HepG2 (cell line): ENCODE results near the gene EHD1. TPM values are rescaled to one million over a fixed set of nuclear protein-coding genes. Genes with fewer than 3 reads are reported as not detected.

Experiments used
- ETV6 ChIP-seq: sonication (generic); formaldehyde crosslinking; conservative IDR thresholded peaks from 2 replicates; pipeline ENCODE4 v1.4.0; 2020; ENCODE audit warnings: missing genetic modification reagents
- MYNN ChIP-seq: sonication (generic); formaldehyde crosslinking; IDR thresholded peaks from 2 replicates; pipeline ENCODE4 v1.4.0; 2020; ENCODE audit warnings: mild to moderate bottlenecking, low read depth, missing genetic modification reagents
- NR3C1 ChIP-seq: sonication (generic); formaldehyde crosslinking; IDR thresholded peaks from 2 replicates; pipeline ENCODE4 v1.4.0; 2020; ENCODE audit warnings: missing genetic modification reagents
- SALL1 ChIP-seq: sonication (generic); formaldehyde crosslinking; IDR thresholded peaks from 2 replicates; pipeline ENCODE4 v1.8.0; 2022; ENCODE audit warnings: mild to moderate bottlenecking, missing genetic modification reagents
- SNAI1 ChIP-seq: sonication (generic); formaldehyde crosslinking; IDR thresholded peaks from 2 replicates; pipeline ENCODE4 v1.5.0; 2020; ENCODE audit warnings: mild to moderate bottlenecking, missing genetic modification reagents, borderline replicate concordance
- TBX2 ChIP-seq: sonication (generic); formaldehyde crosslinking; IDR thresholded peaks from 2 replicates; pipeline ENCODE4 v1.5.0; 2020; ENCODE audit warnings: missing genetic modification reagents, mild to moderate bottlenecking, borderline replicate concordance
- ZFP1 ChIP-seq: IDR thresholded peaks from 2 replicates; pipeline ENCODE4 v1.6.1; 2016
- ZNF652 ChIP-seq: IDR thresholded peaks from 2 replicates; pipeline ENCODE4 v1.6.1; 2016; ENCODE audit warnings: low read depth, borderline replicate concordance
- ZNF781 ChIP-seq: sonication (generic); formaldehyde crosslinking; IDR thresholded peaks from 2 replicates; pipeline ENCODE4 v1.5.1; 2020; ENCODE audit warnings: borderline replicate concordance, mild to moderate bottlenecking, missing genetic modification reagents; ENCODE audit errors: not compliant biosample characterization
- ZZZ3 ChIP-seq: sonication (generic); formaldehyde crosslinking; IDR thresholded peaks from 2 replicates; pipeline ENCODE4 v1.4.0; 2020; ENCODE audit warnings: missing genetic modification reagents, mild to moderate bottlenecking, borderline replicate concordance
- polyA plus RNA-seq, 8 experiments: library from polyadenylated mRNA; depleted of rRNA in 3 of 8; stranded (reverse) in 7 of 8; unstranded in 1 of 8; fragments of >200 nt; fragmentation: Illumina TruSeq in 4 of 8; extraction: Trizol in 4 of 8; gene quantifications; 2 replicates each; pipeline versions ENCODE4 v1.2.1 to v1.2.3, GENCODE V29; 2011 to 2016; ENCODE audit warnings: low read depth in 4 of 8, missing spikeins in 1 of 8, mixed read lengths in 1 of 8; ENCODE audit not compliant: insufficient read depth in 1 of 8
- total RNA-seq, 5 experiments: library from RNA; depleted of rRNA; stranded (reverse); fragments of >200 nt; fragmentation: Illumina TruSeq; extraction: Trizol; gene quantifications; 2 replicates each; pipeline ENCODE4 v1.2.3, GENCODE V29; 2016; ENCODE audit warnings: low read depth in 1 of 5
- TF ChIP-seq, protein P1 (sequence below): sonication (generic); formaldehyde crosslinking; IDR thresholded peaks from 2 replicates; pipeline ENCODE4 v1.5.0; 2020; ENCODE audit warnings: missing genetic modification reagents, mild to moderate bottlenecking, borderline replicate concordance
- TF ChIP-seq, protein P2 (sequence below): sonication (generic); formaldehyde crosslinking; IDR thresholded peaks from 2 replicates; pipeline ENCODE4 v1.5.0; 2020; ENCODE audit warnings: mild to moderate bottlenecking, missing genetic modification reagents, borderline replicate concordance
- TF ChIP-seq, protein P3 (sequence below): sonication (generic); formaldehyde crosslinking; IDR thresholded peaks from 2 replicates; pipeline ENCODE4 v1.5.1; 2020; ENCODE audit warnings: missing genetic modification reagents, mild to moderate bottlenecking, borderline replicate concordance
- TF ChIP-seq, protein P4 (sequence below): sonication (generic); formaldehyde crosslinking; IDR thresholded peaks from 2 replicates; pipeline ENCODE4 v1.5.0; 2020; ENCODE audit warnings: missing genetic modification reagents
- TF ChIP-seq, protein P5 (sequence below): sonication (generic); formaldehyde crosslinking; IDR thresholded peaks from 2 replicates; pipeline ENCODE4 v1.8.0; 2022; ENCODE audit warnings: mild to moderate bottlenecking, missing genetic modification reagents, moderate library complexity

Gene EHD1
- total and polyA plus RNA-seq, 2 of the 13 experiments (the other 11 are each of a cell fraction or from before 2014, with no cell fraction given): 23.6 to 26.6 TPM

DNA sequence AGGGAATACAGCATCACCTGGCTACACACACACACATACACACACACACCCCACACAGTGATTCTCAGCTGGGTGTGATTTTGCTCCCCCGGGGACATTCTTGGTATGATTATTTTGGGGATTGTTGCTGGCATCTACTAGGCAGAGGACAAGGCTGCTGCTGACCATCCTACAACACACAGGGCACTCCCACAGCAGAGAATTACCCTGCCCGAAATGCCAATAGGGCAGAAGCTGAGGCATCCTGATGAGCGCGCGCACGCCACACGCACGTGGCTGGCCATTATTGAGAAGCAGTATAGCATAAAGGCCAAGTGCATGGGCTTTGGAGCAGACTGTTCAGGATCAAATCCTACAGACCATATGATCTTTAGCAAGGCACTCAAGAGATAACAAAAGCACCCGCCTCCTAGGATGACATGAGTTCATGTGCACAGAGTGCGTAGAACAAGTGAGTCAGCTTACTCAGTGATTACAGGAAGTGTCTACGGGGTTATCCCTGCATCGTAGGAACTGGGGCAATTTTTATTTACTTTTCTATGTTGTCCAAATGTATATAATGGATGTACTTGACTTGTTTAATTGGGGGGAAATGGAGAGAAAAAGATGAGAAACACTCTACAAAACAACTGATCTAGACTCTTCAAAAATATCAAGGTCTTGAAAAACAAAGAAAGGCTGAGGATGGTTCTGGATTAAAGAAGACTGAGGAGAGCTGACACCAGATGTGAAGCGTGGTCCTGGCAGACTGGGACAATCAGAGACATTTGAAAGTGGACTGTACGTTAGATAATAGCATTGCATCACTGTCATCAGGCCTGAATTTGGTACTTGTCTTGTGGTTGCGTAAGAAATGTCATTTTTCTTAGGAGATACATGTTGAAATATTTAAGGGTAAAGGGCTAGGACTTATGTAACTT is 7.2 kb upstream of the EHD1 start (continued):
- TF ChIP-seq, protein P1, sequence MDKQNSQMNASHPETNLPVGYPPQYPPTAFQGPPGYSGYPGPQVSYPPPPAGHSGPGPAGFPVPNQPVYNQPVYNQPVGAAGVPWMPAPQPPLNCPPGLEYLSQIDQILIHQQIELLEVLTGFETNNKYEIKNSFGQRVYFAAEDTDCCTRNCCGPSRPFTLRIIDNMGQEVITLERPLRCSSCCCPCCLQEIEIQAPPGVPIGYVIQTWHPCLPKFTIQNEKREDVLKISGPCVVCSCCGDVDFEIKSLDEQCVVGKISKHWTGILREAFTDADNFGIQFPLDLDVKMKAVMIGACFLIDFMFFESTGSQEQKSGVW (CRISPR knock-in tag): no peak
- TF ChIP-seq TBX2: peak; percentile 47; the same call in 1 of the 2 replicates
- TF ChIP-seq ZNF652: no peak
- 0 out of 2 replicates have a peak, but pooled peaks have one; percentile 45 for TF ChIP-seq ZFP1 (CRISPR knock-in tag)
- TF ChIP-seq SNAI1 (CRISPR knock-in tag): no peak
- TF ChIP-seq SALL1 (CRISPR knock-in tag): peak; percentile 49; the same call in 1 of the 2 replicates
- TF ChIP-seq NR3C1 (CRISPR knock-in tag): no peak
- TF ChIP-seq, protein P2, sequence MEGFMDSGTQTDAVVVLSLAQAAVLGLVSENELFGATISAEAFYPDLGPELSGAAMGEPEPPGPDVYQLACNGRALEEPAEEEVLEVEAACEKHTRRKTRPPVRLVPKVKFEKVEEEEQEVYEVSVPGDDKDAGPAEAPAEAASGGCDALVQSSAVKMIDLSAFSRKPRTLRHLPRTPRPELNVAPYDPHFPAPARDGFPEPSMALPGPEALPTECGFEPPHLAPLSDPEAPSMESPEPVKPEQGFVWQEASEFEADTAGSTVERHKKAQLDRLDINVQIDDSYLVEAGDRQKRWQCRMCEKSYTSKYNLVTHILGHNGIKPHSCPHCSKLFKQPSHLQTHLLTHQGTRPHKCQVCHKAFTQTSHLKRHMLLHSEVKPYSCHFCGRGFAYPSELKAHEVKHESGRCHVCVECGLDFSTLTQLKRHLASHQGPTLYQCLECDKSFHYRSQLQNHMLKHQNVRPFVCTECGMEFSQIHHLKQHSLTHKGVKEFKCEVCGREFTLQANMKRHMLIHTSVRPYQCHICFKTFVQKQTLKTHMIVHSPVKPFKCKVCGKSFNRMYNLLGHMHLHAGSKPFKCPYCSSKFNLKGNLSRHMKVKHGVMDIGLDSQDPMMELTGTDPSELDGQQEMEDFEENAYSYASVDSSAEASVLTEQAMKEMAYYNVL (CRISPR knock-in tag): no peak
- TF ChIP-seq, protein P3, sequence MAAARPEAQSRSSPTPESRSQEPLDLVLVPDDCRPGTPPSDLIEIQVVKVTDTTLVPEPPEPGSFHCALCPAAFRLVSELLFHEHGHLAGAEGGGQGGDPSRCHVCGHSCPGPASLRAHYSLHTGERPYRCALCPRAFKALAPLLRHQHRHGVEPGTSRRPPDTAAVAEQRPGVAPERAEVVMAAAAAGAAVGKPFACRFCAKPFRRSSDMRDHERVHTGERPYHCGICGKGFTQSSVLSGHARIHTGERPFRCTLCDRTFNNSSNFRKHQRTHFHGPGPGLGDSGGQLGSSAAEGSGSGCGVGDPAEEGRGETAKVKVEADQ (CRISPR knock-in tag): no peak
- TF ChIP-seq ZNF781 (CRISPR knock-in tag): no peak
- TF ChIP-seq MYNN (CRISPR knock-in tag): no peak
- TF ChIP-seq ZZZ3 (CRISPR knock-in tag): no peak
- TF ChIP-seq, protein P4, sequence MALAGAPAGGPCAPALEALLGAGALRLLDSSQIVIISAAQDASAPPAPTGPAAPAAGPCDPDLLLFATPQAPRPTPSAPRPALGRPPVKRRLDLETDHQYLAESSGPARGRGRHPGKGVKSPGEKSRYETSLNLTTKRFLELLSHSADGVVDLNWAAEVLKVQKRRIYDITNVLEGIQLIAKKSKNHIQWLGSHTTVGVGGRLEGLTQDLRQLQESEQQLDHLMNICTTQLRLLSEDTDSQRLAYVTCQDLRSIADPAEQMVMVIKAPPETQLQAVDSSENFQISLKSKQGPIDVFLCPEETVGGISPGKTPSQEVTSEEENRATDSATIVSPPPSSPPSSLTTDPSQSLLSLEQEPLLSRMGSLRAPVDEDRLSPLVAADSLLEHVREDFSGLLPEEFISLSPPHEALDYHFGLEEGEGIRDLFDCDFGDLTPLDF: no peak
- TF ChIP-seq ETV6 (CRISPR knock-in tag): no peak
- TF ChIP-seq, protein P5, sequence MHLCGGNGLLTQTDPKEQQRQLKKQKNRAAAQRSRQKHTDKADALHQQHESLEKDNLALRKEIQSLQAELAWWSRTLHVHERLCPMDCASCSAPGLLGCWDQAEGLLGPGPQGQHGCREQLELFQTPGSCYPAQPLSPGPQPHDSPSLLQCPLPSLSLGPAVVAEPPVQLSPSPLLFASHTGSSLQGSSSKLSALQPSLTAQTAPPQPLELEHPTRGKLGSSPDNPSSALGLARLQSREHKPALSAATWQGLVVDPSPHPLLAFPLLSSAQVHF (CRISPR knock-in tag): no peak
